HFFc6 (cell line): ENCODE measurements around the gene ZNF157. TPM values are rescaled to one million over a fixed set of nuclear protein-coding genes. Genes with fewer than 3 reads are reported as not detected.

Experiments used
- DNase-seq: peaks from one replicate; pipeline ENCODE4 v3.0.0-alpha.2; 2018
- H3K27ac Mint-ChIP-seq: 2 replicates; pipeline ENCODE4 v1.8.0; 2020; ENCODE audit warnings: mild to moderate bottlenecking, mixed read lengths
- H3K27me3 Mint-ChIP-seq: 2 replicates; pipeline ENCODE4 v1.8.0; 2021; ENCODE audit warnings: mild to moderate bottlenecking, moderate library complexity, mixed read lengths; ENCODE audit not compliant: insufficient read depth
- H3K36me3 Mint-ChIP-seq: 2 replicates; pipeline ENCODE4 v1.8.0; 2021; ENCODE audit warnings: low read depth, mixed read lengths
- H3K4me1 Mint-ChIP-seq: 2 replicates; pipeline ENCODE4 v1.8.0; 2020; ENCODE audit warnings: low read depth, mixed read lengths
- H3K4me3 Mint-ChIP-seq: 2 replicates; pipeline ENCODE4 v1.8.0; 2020; ENCODE audit warnings: mild to moderate bottlenecking, moderate library complexity, mixed read lengths
- H3K9me3 Mint-ChIP-seq: 2 replicates; pipeline ENCODE4 v1.8.0; 2020; ENCODE audit warnings: mild to moderate bottlenecking, mixed read lengths
- CTCF ChIP-seq: fragments of 200-600 bp; sonication (generic); IDR thresholded peaks from 2 replicates; pipeline ENCODE4 v1.5.0; 2021; ENCODE audit warnings: antibody characterized with exemption, mild to moderate bottlenecking
- total RNA-seq, 6 experiments: library from RNA; stranded (reverse); fragmentation: NEBNext Ultra II Directional; extraction: Animal tissue kit (Norgen Biotek cat#: 25700); gene quantifications; 2 replicates in 1 of 6; 3 replicates in 5 of 6; pipeline ENCODE4 v1.2.3, GENCODE V29; 2021

Gene ZNF157
- total RNA-seq, 6 experiments from 2014 or later, result not detected

GRCh38 chrX:47448165-47448806 is 77.9 kb downstream of the ZNF157 start:
- no peak overlapping the region for H3K27ac Mint-ChIP-seq
- no peak for DNase-seq
- no peak for TF ChIP-seq CTCF
- no peaks in the 10 kb centered on the region for H3K4me1 Mint-ChIP-seq
- peaks cover 82% of the 10 kb centered on the region for H3K36me3 Mint-ChIP-seq
- no peak overlapping the region for H3K4me3 Mint-ChIP-seq
- no peaks in the 10 kb centered on the region; the same call in 1 of the 2 replicates for H3K27me3 Mint-ChIP-seq
- H3K9me3 Mint-ChIP-seq, result peaks cover 67% of the 10 kb centered on the region

- no peak for DNase-seq
- Mint-ChIP-seq H3K36me3 (peaks cover 87% of the 10 kb centered on the region), H3K27me3 (no peaks in the 10 kb centered on the region), H3K4me3 (no peak overlapping the region), H3K27ac (no peak overlapping the region), H3K9me3 (peaks cover 49% of the 10 kb centered on the region), H3K4me1 (no peaks in the 10 kb centered on the region)
- no peak for TF ChIP-seq CTCF
Measured at GRCh38 chrX:47452112-47452511, 81.7 kb downstream of the ZNF157 start.

GRCh38 chrX:47456080-47456479 is 85.7 kb downstream of the ZNF157 start:
- DNase-seq, result no peak
- Mint-ChIP-seq H3K4me3 (no peak overlapping the region), H3K27me3 (no peaks in the 10 kb centered on the region), H3K27ac (no peak overlapping the region), H3K9me3 (peaks cover 13% of the 10 kb centered on the region), H3K4me1 (no peaks in the 10 kb centered on the region), H3K36me3 (peaks cover 62% of the 10 kb centered on the region)
- TF ChIP-seq CTCF, result no peak

GRCh38 chrX:47458528-47458927 is 88.2 kb downstream of the ZNF157 start:
- H3K4me1 Mint-ChIP-seq, result no peaks in the 10 kb centered on the region
- no peak overlapping the region for H3K4me3 Mint-ChIP-seq

GRCh38 chrX:47460561-47460960 is 90.2 kb downstream of the ZNF157 start:
- Mint-ChIP-seq H3K4me1 (no peaks in the 10 kb centered on the region), H3K9me3 (no peaks in the 10 kb centered on the region), H3K27ac (no peak overlapping the region), H3K36me3 (peaks cover 44% of the 10 kb centered on the region), H3K27me3 (peaks cover 2% of the 10 kb centered on the region; the same call in 1 of the 2 replicates), H3K4me3 (no peak overlapping the region)
- no peak for TF ChIP-seq CTCF
- DNase-seq, result no peak

More at GRCh38 chrX:47458528-47458927, 88.2 kb downstream of the ZNF157 start:
- no peak for DNase-seq
- TF ChIP-seq CTCF, result no peak
- Mint-ChIP-seq H3K9me3 (no peaks in the 10 kb centered on the region; the same call in 1 of the 2 replicates), H3K27me3 (peaks cover 2% of the 10 kb centered on the region; the same call in 1 of the 2 replicates), H3K36me3 (peaks cover 52% of the 10 kb centered on the region), H3K27ac (no peak overlapping the region)

Other genes starting within 250 kb of the ZNF157 start
- gene NDUFB11, start 225.9 kb upstream of the ZNF157 start, total RNA-seq, result 10 to 100 TPM; 80.0 to 88.8 (median 84.4) TPM
- gene RBM10, start 225.4 kb upstream of the ZNF157 start, total RNA-seq, result 10 to 100 TPM; 38.8 to 44.3 (median 41.7) TPM
- 100 to 1,000 TPM; 268 to 291 (median 282) TPM for gene UBA1, start 176.7 kb upstream of the ZNF157 start, total RNA-seq
- gene CDK16, start 151.9 kb upstream of the ZNF157 start, total RNA-seq, result 100 to 1,000 TPM; 106 to 128 (median 114) TPM
- gene USP11, start 137.6 kb upstream of the ZNF157 start, total RNA-seq, result 10 to 100 TPM; 55.2 to 68.7 (median 62.8) TPM
- gene ZNF41, start 112.6 kb downstream of the ZNF157 start, total RNA-seq, result 1 to 10 TPM; 6.0 to 8.2 (median 6.7) TPM
- gene ARAF, start 190.6 kb downstream of the ZNF157 start, total RNA-seq, result 10 to 100 TPM; 68.8 to 80.7 (median 75.3) TPM
- gene TIMP1, start 211.9 kb downstream of the ZNF157 start, total RNA-seq, result 1,000 to 10,000 TPM in 3 of 6 experiments, 100 to 1,000 TPM in 3; 815 to 1,568 (median 980) TPM
- gene SYN1, start 249.3 kb downstream of the ZNF157 start, total RNA-seq, result under 1 TPM in 5 of 6 experiments, not detected in 1; 0.13 to 0.31 (median 0.19) TPM